Measurements from ENCODE around the gene RBM5. TPM values are rescaled to one million over a fixed set of nuclear protein-coding genes. Genes with fewer than 3 reads are reported as not detected.
A peak's percentile ranks its signal among the peaks of the same experiment; 100 is the strongest.
"Not testable (repeated sequence)": the region's sequence is repeated elsewhere in the genome, so short reads cannot be mapped to it uniquely, and the experiment has no call there.

The RBM5 gene
- 66.5 TPM for total RNA-seq
- long read RNA-seq, transcript RBM5-201 (25 exons, 3,188 nt) = major isoform, 19 of 26 reads
- long read RNA-seq, partial matches to known transcripts = 2 of 26 reads
- long read RNA-seq, other reads (novel, unspliced or antisense) = 5 of 26 reads

DNA sequence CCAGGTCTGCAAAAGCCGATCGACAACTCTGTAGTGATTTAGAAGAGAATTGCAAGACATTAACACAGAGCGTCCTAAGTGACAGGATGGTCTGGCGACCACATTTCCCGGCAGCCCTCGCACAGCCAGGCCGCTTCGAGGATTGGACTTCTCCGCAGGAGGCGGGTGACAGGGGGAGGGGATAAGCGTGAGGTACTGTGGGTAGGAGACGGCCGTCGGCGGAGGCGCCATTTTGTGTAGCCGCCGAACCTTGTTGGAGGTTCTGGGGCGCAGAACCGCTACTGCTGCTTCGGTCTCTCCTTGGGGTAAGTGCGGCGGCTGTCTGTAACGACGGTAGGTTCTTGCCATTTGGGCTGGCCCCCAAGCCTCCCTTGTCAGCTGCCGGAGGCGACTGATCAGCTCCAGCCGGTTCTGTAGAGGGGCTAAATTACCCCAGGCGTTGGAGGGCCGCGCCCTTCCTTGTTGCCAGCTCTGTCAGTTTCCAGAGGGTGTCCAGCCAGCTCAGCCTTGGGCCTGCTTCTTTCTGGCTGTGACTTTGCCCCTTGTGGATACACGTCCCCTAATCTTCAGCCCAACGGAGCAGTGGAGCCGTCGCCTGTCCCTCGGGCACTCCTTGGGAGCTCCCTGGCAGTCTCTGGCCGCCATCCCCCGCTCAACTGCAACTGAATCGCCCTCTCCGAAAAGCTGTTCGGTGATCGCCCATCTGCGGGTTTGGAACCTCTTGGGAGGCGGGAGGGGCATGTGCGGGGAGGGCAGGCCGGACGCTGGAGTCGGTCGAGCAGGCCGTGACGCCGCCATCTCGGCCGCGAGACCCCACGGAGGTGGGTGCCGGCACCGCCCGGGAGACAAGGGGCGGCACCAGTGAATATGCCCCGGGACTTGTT, at the start of gene RBM5:
TSS of gene RBM5 (plus strand) at position 195 of the 884 bp plus-strand sequence. CDS start 1,516 bp downstream, outside the sequence.
- intact Hi-C loops (cut with DNase I) = loop anchor here (5.0 kb wide), 1 partner anchor 287 kb away; the partner anchor contains the start of gene INKA1
- ATAC-seq (peak; percentile 100), DNase-seq (ENCODE audit: missing footprints) (peak; percentile 97)

DNA sequence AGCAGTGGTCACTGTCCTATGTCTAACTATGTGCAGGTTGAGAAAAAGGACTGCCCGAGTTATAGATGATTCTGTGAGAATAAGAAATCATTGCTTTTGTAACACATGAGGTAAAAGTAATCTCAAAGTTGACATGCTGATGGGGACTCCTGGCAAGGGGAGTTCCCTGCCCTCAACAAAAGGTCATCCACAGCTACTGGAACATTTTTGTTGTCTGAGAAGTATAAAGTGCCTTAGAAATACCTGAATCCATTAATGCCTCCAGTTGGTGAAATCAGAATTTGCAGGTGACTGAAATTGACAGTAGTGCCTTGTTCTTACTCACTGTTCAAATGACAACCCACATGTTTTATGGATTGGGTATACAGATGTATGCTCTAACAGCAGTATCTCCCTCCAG, 43.7 kb upstream of the RBM5 start:
- intact Hi-C loops (cut with DNase I) = no loop called here
- ATAC-seq (no peak), DNase-seq (ENCODE audit: missing footprints) (no peak)

DNA sequence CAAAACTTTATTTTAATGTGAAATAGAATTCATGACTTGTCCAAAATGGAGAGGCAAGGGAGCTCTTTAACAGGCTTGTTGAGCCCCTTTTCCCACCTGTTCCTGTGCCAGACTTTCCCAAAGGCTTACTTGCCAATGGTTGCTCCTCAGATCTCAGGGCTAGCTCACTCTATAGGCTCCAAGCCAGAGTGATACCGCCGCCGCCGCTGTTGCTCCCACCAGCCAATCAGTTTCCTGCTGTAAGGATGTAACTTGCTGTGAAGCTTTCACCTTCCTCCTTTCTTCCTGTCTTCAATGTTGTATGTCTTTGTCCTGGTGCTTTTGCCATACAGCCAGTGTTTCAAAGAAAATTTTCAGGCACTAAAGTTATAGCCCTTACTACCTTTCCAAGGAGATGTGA, 41.3 kb upstream of the RBM5 start:
- intact Hi-C loops (cut with DNase I) = no loop called here
- ATAC-seq (no peak), DNase-seq (ENCODE audit: missing footprints) (no peak)

DNA sequence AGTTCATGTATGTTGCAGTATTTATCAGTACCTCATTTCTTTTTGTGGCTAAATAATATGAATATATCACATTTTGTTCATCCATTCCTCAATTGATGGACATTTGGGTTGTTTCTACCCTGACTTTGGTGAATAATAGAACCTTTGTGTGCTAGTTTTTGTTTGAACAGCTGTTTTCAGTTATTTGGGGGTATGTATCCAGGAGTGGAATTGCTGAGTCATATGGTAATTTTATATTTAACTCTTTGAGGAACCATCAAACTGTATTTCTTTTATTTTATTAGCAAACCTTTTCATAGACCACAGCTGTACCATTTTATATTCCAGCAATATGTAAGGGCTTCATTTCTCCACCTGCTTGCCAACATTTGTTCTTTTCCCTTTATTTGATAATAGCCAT, 38.4 kb upstream of the RBM5 start:
- intact Hi-C loops (cut with DNase I) = no loop called here
- no peak for DNase-seq (ENCODE audit: missing footprints)
- no peak for ATAC-seq

DNA sequence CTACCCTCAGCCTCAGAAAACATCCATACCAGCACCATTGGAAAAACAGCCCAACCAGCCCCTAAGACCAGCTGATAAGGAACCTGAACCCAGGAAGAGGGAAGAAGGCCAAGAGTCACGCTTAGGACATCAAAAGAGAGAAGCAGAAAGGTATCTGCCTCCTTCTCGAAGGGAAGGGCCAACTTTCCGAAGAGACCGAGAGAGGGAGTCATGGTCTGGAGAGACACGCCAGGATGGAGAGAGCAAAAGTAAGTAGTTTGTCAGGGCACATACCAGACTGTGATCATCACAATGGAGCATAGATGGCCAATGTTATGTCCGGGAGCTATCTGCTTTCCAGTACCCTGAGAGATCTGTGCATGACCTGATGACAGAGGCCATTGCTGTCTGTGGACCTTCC, 31.0 kb upstream of the RBM5 start:
- DNase-seq (ENCODE audit: missing footprints) (no peak), ATAC-seq (no peak)
- intact Hi-C loops (cut with DNase I) = no loop called here

DNA sequence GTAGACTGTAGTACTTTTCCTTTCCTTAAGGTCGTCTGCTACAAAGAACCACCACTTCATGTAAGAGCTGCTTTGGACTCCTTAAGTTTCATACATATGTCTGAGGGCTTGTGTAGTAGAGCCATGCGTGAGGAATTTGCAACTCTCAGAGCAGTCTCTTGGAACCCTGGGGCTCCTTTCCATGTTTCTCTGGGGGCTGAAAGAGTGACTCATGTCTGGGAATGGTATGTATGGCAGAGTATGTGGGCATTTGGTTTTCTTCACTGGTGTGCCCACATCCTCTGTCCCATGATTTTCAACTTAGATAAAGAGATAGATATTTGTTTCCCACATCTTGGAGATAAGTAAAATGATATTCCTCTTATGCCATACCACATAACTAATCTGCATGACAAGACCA, 20.6 kb upstream of the RBM5 start:
- intact Hi-C loops (cut with DNase I) = no loop called here
- no peak for ATAC-seq
- no peak for DNase-seq (ENCODE audit: missing footprints)

DNA sequence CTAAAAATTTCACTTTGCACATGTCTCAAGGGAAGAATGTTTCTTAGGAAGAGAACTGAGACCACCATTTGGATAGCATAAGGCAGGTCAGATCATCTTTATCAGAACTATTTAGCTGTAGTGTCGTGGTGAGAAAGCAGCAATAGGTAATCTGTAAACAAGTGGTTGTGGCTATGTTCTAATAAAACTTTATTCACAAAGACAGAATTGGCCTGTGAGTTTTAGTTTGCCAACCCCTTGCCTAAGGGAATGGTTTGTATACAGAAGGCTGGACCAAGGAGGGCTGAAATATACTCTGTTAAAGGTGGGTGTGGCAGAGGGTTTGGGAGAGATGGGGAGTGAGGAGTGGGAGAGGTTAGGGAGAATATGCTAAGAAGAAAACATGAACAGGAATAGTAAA, 10.6 kb upstream of the RBM5 start:
- intact Hi-C loops (cut with DNase I) = no loop called here
- no peak for ATAC-seq
- DNase-seq (ENCODE audit: missing footprints) = no peak

DNA sequence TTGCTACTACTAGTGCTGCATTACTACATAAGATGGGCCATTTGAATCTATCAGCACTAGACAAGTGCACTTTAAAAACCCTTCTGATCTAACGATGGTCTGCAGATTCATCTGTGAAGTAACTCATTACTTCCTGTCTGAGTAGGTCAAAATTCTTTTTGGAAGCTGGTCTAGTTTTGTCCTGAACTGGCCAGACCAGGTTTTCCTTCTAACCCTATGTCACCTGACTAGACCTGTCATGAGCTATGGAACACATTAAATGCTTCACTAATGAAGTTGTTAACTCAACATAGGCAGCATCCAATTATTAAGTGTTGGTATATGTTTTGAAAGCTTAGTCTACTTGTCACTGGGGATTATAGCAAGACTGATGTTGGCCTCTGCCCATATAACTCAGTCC, 10.1 kb upstream of the RBM5 start:
- intact Hi-C loops (cut with DNase I) = no loop called here
- DNase-seq (ENCODE audit: missing footprints) (no peak), ATAC-seq (no peak)

DNA sequence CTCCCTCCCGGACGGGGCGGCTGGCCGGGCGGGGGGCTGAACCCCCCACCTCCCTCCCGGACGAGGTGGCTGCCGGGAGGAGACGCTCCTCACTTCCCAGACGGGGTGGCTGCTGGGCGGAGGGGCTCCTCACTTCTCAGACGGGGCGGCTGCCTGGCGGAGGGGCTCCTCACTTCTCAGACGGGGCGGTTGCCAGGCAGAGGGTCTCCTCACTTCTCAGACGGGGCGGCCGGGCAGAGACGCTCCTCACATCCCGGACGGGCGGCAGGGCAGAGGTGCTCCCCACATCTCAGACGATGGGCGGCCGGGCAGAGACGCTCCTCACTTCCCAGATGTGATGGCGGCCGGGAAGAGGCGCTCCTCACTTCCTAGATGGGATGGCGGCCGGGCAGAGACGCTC, 3.8 kb upstream of the RBM5 start:
- intact Hi-C loops (cut with DNase I) = loop anchor here (5.0 kb wide), 1 partner anchor 283 kb away; the partner anchor contains the start of gene INKA1
- ATAC-seq; DNase-seq (ENCODE audit: missing footprints): not testable (repeated sequence)

DNA sequence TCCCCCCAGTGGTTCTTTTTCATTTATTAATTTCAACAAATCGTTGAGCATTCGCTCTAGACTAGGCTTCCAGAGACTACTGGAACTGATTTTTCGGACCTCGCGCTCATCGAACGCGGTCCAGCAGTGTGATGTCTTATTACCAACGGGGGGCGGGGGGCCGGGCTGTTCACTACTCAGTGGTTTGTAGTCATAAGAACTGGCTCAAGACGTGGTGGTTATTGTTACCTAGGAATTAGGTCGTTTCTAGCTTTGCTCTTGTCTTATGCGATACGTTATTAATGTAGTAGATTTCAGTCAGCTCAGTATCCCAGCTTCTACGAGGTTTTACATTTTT, 858 bp downstream of the RBM5 start:
- DNase-seq (ENCODE audit: missing footprints) (no peak), ATAC-seq (peak; percentile 7)
- intact Hi-C loops (cut with DNase I) = loop anchor here (5.0 kb wide), 1 partner anchor 287 kb away; the partner anchor contains the start of gene INKA1

DNA sequence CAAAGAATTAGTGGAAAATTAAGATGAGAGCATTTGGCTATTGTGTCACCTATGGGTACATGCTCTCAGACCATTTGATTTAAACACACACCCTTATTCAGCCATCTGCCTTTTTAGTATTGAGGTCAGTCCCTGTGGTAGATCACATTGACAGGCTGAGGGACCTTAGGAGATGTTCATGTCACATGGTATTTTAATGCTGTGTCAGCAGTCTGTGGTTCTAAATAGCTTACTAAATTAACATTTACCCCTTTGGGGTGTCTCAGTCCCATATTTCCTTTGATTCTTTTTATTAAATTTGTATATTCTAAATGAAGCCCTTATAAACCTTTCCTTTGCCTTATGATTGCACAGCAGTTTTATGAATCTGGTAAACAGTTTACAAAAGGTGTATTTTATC, 2.3 kb downstream of the RBM5 start:
- intact Hi-C loops (cut with DNase I) = no loop called here
- ATAC-seq (no peak), DNase-seq (ENCODE audit: missing footprints) (no peak)

DNA sequence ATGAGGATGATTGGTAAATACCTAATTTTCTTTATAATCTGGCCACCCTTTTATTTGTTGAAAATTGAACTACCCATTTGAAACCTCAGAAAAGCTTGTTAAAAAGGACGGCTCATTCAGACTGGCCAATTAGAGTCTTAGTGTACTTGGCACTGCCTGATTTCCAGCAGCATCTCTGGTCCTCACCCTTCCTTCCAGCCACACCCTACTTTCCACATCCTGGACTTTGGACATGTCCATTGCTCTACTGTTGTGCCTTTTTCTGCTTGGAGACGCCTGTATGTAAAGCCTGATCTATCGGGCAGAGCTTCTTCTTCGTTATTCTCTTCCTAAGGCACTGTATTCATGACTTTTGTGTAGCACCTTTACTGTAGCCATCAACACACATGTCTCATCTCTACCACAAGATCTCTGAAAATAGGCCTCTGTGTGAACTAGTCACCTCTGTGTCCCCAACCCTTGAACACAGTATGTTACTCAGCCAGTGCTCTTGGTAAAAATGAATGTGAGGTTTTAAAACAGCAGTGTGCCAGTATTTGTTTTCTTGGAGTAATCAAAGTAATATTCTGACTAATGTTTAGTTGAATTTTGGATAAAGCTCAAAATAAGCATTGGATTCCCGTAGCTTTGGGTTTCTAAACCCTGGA, 6.8 kb downstream of the RBM5 start:
- no peak for ATAC-seq
- intact Hi-C loops (cut with DNase I) = no loop called here

DNA sequence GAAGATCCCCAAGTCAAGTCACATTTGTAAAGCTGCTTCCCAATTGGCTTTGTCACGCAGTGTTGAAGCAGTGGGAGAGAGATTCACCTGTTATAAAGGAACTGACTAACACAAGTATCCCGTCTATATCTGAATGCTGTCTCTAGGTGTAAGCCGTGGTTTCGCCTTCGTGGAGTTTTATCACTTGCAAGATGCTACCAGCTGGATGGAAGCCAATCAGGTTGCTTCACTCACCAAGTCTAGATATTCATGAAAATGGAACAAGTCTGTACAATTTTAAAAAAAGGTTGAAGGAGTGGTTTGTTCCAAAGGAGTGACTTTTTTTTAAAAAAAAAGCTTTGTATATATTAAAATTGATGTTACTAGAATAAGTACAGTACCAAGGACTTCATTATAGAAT, 11.7 kb downstream of the RBM5 start:
- intact Hi-C loops (cut with DNase I) = no loop called here
- DNase-seq (ENCODE audit: missing footprints) = no peak
- ATAC-seq = no peak

More for the DNA sequence above, 6.8 kb downstream of the RBM5 start:
- no peak for DNase-seq (ENCODE audit: missing footprints)

DNA sequence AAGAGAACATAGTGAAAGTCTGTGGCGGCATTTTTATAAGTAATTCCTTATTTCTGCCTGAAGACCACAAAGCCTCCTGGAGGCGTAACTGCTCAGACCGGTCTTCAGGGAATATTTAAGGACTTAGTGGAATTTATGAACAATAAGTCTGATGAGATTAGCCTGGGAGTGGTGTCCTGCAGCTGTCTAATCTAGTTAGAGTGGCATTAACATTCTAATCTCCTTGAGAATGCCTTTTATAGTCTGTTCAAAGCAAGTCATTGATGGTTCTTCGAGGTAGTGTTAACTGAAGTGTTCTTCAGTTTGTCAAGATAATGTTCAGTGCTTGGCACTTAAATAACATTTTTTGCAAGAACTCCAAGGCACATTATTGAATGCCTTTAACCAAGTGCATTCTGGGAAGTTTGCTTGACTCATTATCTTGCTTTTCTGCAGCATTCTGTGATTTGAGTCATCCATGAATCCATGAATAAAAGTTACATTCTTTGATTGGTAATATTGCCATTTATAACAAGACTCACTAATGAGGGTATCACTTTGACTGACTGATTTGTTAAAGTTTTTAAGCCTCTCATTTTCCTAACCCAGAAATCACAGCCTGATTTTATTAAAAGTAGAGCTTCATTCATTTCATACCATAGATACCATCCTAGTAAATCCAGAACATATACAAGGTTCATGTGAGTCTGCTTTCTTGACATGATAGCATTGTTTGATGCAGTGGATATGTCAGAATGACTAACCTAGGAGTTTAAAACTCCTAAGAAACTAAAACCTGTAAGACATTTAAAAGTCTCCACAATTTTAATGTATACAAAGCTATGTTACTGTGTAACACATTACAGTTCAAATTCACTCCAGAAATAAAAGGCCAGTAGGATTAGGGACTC, 12.5 kb downstream of the RBM5 start:
- DNase-seq (ENCODE audit: missing footprints) (no peak), ATAC-seq (peak; percentile 30)
- intact Hi-C loops (cut with DNase I) = no loop called here

DNA sequence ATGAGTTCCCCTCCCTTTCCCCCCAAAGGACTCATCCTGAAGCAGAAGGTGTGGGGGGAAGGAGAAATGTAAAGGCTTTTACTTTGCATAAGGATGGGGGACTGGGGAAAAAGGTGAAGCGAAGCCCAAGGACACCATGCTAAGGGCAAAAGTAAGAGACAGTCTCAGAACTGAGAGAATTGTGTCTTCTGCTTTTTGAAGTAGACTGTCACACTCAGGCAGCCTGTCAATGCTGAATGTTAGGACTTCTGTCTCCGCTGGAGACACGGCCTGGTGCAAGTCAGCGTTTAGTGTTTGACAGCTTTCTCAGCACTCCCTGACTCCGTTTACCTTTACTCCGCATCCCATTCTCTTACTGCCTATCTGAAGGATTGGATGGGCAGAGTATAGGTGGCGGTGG, 13.8 kb downstream of the RBM5 start:
- ATAC-seq (no peak), DNase-seq (ENCODE audit: missing footprints) (no peak)
- intact Hi-C loops (cut with DNase I) = no loop called here

DNA sequence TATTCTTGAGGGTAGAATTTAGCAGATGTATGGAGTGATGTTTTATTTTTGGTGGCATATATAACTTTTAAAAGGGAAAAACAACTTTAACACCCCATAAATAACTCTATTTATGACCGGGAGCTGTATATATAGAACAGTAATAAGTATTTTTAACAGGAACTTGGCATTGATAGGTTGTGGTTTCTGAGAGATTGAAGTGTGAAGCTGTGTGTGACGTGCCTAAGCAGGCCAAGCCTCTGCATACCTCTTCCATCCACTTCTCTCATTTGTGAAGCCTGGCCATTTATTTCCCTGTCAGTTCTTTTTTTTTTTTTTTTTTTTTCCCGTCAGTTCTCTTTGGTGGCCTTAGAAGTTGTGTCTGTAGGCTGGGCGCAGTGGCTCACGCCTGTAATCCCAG, 23.0 kb downstream of the RBM5 start:
- ATAC-seq = peak; percentile 52
- no peak for DNase-seq (ENCODE audit: missing footprints)
- intact Hi-C loops (cut with DNase I) = no loop called here

DNA sequence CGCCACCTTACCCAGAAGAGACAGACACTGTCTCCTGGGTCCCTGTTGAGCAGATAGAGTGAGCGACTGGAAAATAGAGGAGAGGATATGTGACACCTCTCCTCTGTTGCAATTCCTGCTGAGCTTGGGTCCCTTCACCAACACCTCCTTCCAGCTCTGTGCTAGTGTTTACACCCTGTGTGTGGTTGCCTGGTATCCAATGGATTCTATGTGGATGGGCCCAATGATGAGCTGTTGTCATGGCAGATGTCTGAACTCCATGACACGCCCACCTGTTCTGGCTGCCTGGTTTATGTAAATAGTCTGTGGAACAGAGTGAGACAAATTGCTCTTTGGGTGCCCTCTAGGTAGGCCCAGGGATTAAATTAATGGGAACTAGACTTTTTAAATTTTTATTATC, 23.7 kb downstream of the RBM5 start:
- no peak for DNase-seq (ENCODE audit: missing footprints)
- ATAC-seq = peak; percentile 59
- intact Hi-C loops (cut with DNase I) = no loop called here

DNA sequence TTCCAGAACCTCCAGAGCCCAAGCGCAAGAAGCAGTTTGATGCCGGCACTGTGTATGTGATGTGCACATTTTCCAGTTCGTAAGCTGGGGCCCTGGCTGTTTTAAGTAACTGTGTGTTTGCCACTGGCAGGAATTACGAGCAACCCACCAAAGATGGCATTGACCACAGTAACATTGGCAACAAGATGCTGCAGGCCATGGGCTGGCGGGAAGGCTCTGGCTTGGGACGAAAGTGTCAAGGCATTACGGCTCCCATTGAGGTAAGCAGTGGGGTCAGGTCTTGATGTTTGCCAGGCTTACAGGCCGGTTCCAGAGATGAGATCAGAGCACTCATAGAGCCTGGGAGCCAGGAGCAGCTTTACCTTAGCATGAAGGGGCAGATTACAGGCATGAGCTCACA, 28.4 kb downstream of the RBM5 start:
- intact Hi-C loops (cut with DNase I) = no loop called here
- DNase-seq (ENCODE audit: missing footprints) (no peak), ATAC-seq (no peak)

DNA sequence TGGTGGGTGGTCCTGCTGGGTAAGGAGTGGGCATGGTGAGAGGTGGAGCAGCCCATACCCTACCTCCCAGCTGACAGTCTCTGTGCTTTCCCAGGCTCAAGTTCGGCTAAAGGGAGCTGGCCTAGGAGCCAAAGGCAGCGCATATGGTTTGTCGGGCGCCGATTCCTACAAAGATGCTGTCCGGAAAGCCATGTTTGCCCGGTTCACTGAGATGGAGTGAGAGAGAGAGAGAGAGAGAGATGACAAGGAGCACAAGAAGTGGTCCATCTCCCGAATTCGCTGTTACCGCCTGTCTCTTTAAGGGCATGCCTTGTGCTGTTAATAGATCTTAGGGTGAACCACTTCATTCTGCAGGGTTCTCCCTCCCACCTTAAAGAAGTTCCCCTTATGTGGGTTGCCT, 29.5 kb downstream of the RBM5 start:
- intact Hi-C loops (cut with DNase I) = no loop called here
- ATAC-seq (no peak), DNase-seq (ENCODE audit: missing footprints) (no peak)
